HCT116 (cell line): ENCODE data around the gene PPM1H. TPM values are rescaled to one million over a fixed set of nuclear protein-coding genes. Genes with fewer than 3 reads are reported as not detected.

Experiments used
- ATAC-seq: fragments of 200-7000 bp; cut with Tn5 transposase; 2 replicates; pipeline ENCODE4 v1.9.1; 2020; ENCODE audit warnings: mild to moderate bottlenecking, moderate library complexity
- BruUV-seq: library from RNA; stranded (reverse); fragments of 400-500 nt; replicated peaks from 2 replicates; lab custom pipeline; 2021; lab: Mats Ljungman, UMichigan
- CTCF ChIA-PET: fragments of 300-600 bp; sonication (Branson Sonifier 250); formaldehyde crosslinking; loops from one replicate; lab custom pipeline; 2021; ENCODE audit warnings: antibody characterized with exemption; lab: Charles Lee
- POLR2A ChIA-PET: fragments of 300-600, 350-600 bp; sonication (Branson Sonifier 250); formaldehyde crosslinking; loops from one replicate; lab custom pipeline; 2021; ENCODE audit warnings: antibody characterized with exemption; lab: Charles Lee
- RAD21 ChIA-PET, 2 experiments: fragments of 300-600 bp; sonication (Branson Sonifier 250); formaldehyde crosslinking; loops; one replicate each; lab custom pipeline; 2023; ENCODE audit warnings: low total read pairs in 2 of 2; ENCODE audit not compliant: uncharacterized antibody in 2 of 2, unreplicated experiment in 2 of 2, low non-redundant PET in 1 of 2; lab: Charles Lee
- DNase-seq: peaks from one replicate; pipeline ENCODE4 v3.0.0-alpha.2; 2010; ENCODE audit warnings: low read depth, low spot score
- H2AFZ ChIP-seq: fragments of 200-600 bp; shearing (Covaris generic), sonication (generic); 2 replicates; pipeline ENCODE4 v1.6.1; 2017; ENCODE audit warnings: low read depth, mixed run types, mixed read lengths, antibody characterized with exemption, low read length; ENCODE audit not compliant: poor library complexity, severe bottlenecking
- H3K27ac ChIP-seq: 2 replicates; pipeline ENCODE4 v1.5.1; 2012; ENCODE audit warnings: low read depth, low read length
- H3K27me3 ChIP-seq: fragments of 200-600 bp; sonication (generic); 2 replicates; pipeline ENCODE4 v1.6.1; 2016; ENCODE audit warnings: mixed run types, low read length, mixed read lengths; ENCODE audit not compliant: insufficient read depth
- H3K36me3 ChIP-seq, 2 experiments: fragments of 200-500 bp in 1 of 2; fragments of 200-600 bp in 1 of 2; sonication (Bioruptor generic) in 1 of 2; sonication (generic) in 1 of 2; 2 replicates each; pipeline versions ENCODE4 v1.5.1 to v1.6.1; 2014 to 2016; ENCODE audit warnings: low read length in 2 of 2, inconsistent platforms in 1 of 2, mixed read lengths in 1 of 2, mixed run types in 1 of 2; ENCODE audit not compliant: insufficient read depth in 2 of 2, control insufficient read depth in 1 of 2
- H3K4me1 ChIP-seq, 2 experiments: fragments of 200-600 bp in 1 of 2; sonication (generic) in 1 of 2; 2 replicates each; pipeline versions ENCODE4 v1.5.1 to v1.6.1; 2012 to 2017; ENCODE audit warnings: low read length in 2 of 2, inconsistent platforms in 1 of 2, mild to moderate bottlenecking in 1 of 2, mixed read lengths in 1 of 2, mixed run types in 1 of 2, moderate library complexity in 1 of 2; ENCODE audit not compliant: insufficient read depth in 2 of 2, control insufficient read depth in 1 of 2
- H3K4me2 ChIP-seq: fragments of 200-600 bp; sonication (generic); 2 replicates; pipeline ENCODE4 v1.6.1; 2017; ENCODE audit warnings: mixed run types, low read length, mixed read lengths
- H3K4me3 ChIP-seq, 2 experiments: fragments of 200-600 bp in 1 of 2; sonication (generic) in 1 of 2; replicated peaks in 1 of 2; 2 replicates each; pipeline ENCODE4 v1.5.1; 2011 to 2016; ENCODE audit warnings: low read length in 2 of 2, control low read depth in 1 of 2, low read depth in 1 of 2, mild to moderate bottlenecking in 1 of 2, mixed read lengths in 1 of 2, mixed run types in 1 of 2
- H3K79me2 ChIP-seq: fragments of 200-600 bp; sonication (generic); 2 replicates; pipeline ENCODE4 v1.6.1; 2017; ENCODE audit warnings: mild to moderate bottlenecking, mixed run types, low read length, moderate library complexity, mixed read lengths; ENCODE audit not compliant: insufficient read depth
- H3K9ac ChIP-seq: fragments of 200-600 bp; sonication (generic); 2 replicates; pipeline ENCODE4 v1.6.1; 2016; ENCODE audit warnings: low read length, mixed read lengths
- H3K9me2 ChIP-seq: fragments of 200-600 bp; sonication (generic), shearing (Covaris generic); 2 replicates; pipeline ENCODE4 v1.6.1; 2017; ENCODE audit warnings: mixed run types, mild to moderate bottlenecking, moderate library complexity; ENCODE audit not compliant: insufficient read depth
- H3K9me3 ChIP-seq, 2 experiments: fragments of 200-500 bp in 1 of 2; fragments of 200-600 bp in 1 of 2; sonication (Bioruptor generic) in 1 of 2; sonication (generic) in 1 of 2; 2 replicates each; pipeline ENCODE4 v1.6.1; 2014 to 2017; ENCODE audit warnings: low read length in 2 of 2, mixed read lengths in 2 of 2, inconsistent platforms in 1 of 2, low read depth in 1 of 2, mild to moderate bottlenecking in 1 of 2, mixed run types in 1 of 2, moderate library complexity in 1 of 2; ENCODE audit not compliant: control insufficient read depth in 1 of 2, insufficient read depth in 1 of 2
- H4K20me1 ChIP-seq: fragments of 200-600 bp; sonication (generic), shearing (Covaris generic); 2 replicates; pipeline ENCODE4 v1.6.1; 2017; ENCODE audit warnings: mixed run types, mild to moderate bottlenecking, moderate library complexity; ENCODE audit not compliant: insufficient read depth
- EZH2 ChIP-seq: fragments of 200-600 bp; sonication (generic); IDR thresholded peaks from 2 replicates; pipeline ENCODE4 v1.6.1; 2017; ENCODE audit warnings: antibody characterized with exemption, mixed run types
- FOSL1 ChIP-seq: IDR thresholded peaks from 2 replicates; pipeline ENCODE4 v1.6.1; 2012; ENCODE audit warnings: low read depth
- POLR2A ChIP-seq: IDR thresholded peaks from 2 replicates; pipeline ENCODE4 v1.7.0; 2011; ENCODE audit warnings: borderline replicate concordance; ENCODE audit not compliant: insufficient read depth, insufficient read length; ENCODE audit errors: extremely low read depth
- SP1 ChIP-seq: IDR thresholded peaks from 2 replicates; pipeline ENCODE4 v1.6.1; 2012; ENCODE audit warnings: low read depth
- SRF ChIP-seq: IDR thresholded peaks from 2 replicates; pipeline ENCODE4 v1.6.1; 2012; ENCODE audit warnings: low read depth
- TCF7L2 ChIP-seq: IDR thresholded peaks from 2 replicates; pipeline ENCODE4 v1.7.0; 2011; ENCODE audit warnings: borderline replicate concordance, inconsistent platforms; ENCODE audit not compliant: insufficient read depth, insufficient read length; ENCODE audit errors: extremely low read depth
- YY1 ChIP-seq: IDR thresholded peaks from 2 replicates; pipeline ENCODE4 v1.6.1; 2011; ENCODE audit warnings: low read length, low read depth, moderate library complexity, mild to moderate bottlenecking; ENCODE audit not compliant: insufficient replicate concordance; ENCODE audit errors: extremely low read depth
- ZFX ChIP-seq: fragments of 450-650 bp; IDR thresholded peaks from 2 replicates; pipeline ENCODE4 v1.6.1; 2017
- ZNF274 ChIP-seq: fragments of 200-500 bp; sonication (Bioruptor generic); IDR thresholded peaks from 2 replicates; pipeline ENCODE4 v1.6.1; 2014; ENCODE audit warnings: mild to moderate bottlenecking, low read depth, low read length, inconsistent platforms
- intact Hi-C: fragments of 100-400 bp; cut with micrococcal nuclease; formaldehyde crosslinking; loops from 2 replicates; pipeline ENCODE4 v1.10.0; 2022
- total RNA-seq: library from RNA; stranded (reverse); gene quantifications from one replicate; pipeline ENCODE4 v1.2.1, GENCODE V29; 2021; ENCODE audit not compliant: unreplicated experiment

PPM1H gene
- total RNA-seq, 1 experiment from 2014 or later: 8.0 TPM

GRCh38 chr12:62689042-62689839 lies 245.7 kb downstream of the PPM1H start:
- H3K4me1 ChIP-seq: no peaks in the 10 kb centered on the region
- ChIA-PET CTCF (no interaction called here), POLR2A (no interaction called here), RAD21 (no interaction called here)
- H3K9ac ChIP-seq: no peak overlapping the region
- H3K9me2 ChIP-seq: no peaks in the 10 kb centered on the region
- intact Hi-C loops: no loop called here
- no peaks in the 10 kb centered on the region for H4K20me1 ChIP-seq
- ATAC-seq (no peak), DNase-seq (no peak)
- no peaks in the 10 kb centered on the region for H3K79me2 ChIP-seq
- no TSS peak for BruUV-seq
- H3K4me2 ChIP-seq: no peak overlapping the region
- no peaks in the 10 kb centered on the region for H3K9me3 ChIP-seq
- H3K4me3 ChIP-seq: no peak overlapping the region
- TF ChIP-seq ZFX (no peak), FOSL1 (no peak), POLR2A (no peak), TCF7L2 (no peak), SP1 (no peak), SRF (no peak), YY1 (no peak), ZNF274 (no peak), EZH2 (no peak)
- no peaks in the 10 kb centered on the region for H3K27me3 ChIP-seq
- no peak overlapping the region for H3K27ac ChIP-seq
- no peak overlapping the region for H2AFZ ChIP-seq
- H3K36me3 ChIP-seq: no peaks in the 10 kb centered on the region

- no peak overlapping the region for H2AFZ ChIP-seq
- no peak for ATAC-seq
- no peak overlapping the region for H3K9ac ChIP-seq
- H3K36me3 ChIP-seq: no peaks in the 10 kb centered on the region
- no peaks in the 10 kb centered on the region for H3K4me1 ChIP-seq
- no TSS peak for BruUV-seq
- intact Hi-C loops: no loop called here
- TF ChIP-seq SP1: no peak
- no peaks in the 10 kb centered on the region for H3K9me3 ChIP-seq
- no peak for DNase-seq
- no peak overlapping the region for H3K4me3 ChIP-seq
- no peaks in the 10 kb centered on the region for H3K79me2 ChIP-seq
- RAD21 ChIA-PET: no interaction called here
- no peaks in the 10 kb centered on the region for H4K20me1 ChIP-seq
- POLR2A ChIA-PET: no interaction called here
- no peaks in the 10 kb centered on the region for H3K9me2 ChIP-seq
- H3K27me3 ChIP-seq: no peaks in the 10 kb centered on the region
- H3K27ac ChIP-seq: no peak overlapping the region
- CTCF ChIA-PET: no interaction called here
- H3K4me2 ChIP-seq: no peak overlapping the region
These were observed 248.0 kb downstream of the PPM1H start for GRCh38 chr12:62686938-62687337.
